ENCODE results near the gene GPR65. TPM values are rescaled to one million over a fixed set of nuclear protein-coding genes. Genes with fewer than 3 reads are reported as not detected.

Gene GPR65
- total RNA-seq, 1 experiment from 2014 or later = not detected

DNA sequence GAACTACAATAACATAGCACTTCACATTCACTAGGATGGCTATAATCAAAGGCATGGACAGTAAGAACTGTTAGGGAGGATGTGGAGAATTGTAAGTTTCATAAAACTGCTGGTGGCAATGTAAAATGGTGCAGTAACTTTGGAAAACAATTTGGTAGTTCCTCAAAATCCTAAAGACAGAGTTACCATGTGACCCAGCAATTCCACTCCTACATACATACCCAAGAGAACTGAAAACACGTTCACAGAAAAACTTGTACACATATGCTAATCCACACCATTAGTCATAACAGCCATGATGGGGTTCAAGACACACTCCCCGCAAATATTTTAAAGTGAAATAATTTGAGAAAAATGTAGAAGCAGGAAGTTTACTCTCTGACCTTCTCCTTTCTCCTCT is 43.7 kb upstream of the GPR65 start:
- DNase-seq (ENCODE audit: low spot score) = no peak
- CTCF ChIA-PET = no interaction called here
- Histone ChIP-seq H3K36me3 (ENCODE audit: insufficient read depth, low read length, poor library complexity, severe bottlenecking) (no peaks in the 10 kb centered on the region), H3K27me3 (replicated peaks; ENCODE audit: insufficient read depth, low read depth, low read length, poor library complexity) (no peaks in the 10 kb centered on the region), H3K4me3 (ENCODE audit: low read depth, low read length, poor library complexity, severe bottlenecking) (no peak overlapping the region), H3K9me3 (ENCODE audit: low read depth, low read length, poor library complexity, severe bottlenecking) (no peaks in the 10 kb centered on the region), H3K4me1 (ENCODE audit: insufficient read depth, low read length, poor library complexity, severe bottlenecking) (no peaks in the 10 kb centered on the region), H3K27ac (ENCODE audit: low read depth, low read length, poor library complexity, severe bottlenecking) (no peak overlapping the region)
- intact Hi-C loops (cut with micrococcal nuclease; ENCODE audit: unreplicated experiment) = no loop called here
- TF ChIP-seq, protein P1, sequence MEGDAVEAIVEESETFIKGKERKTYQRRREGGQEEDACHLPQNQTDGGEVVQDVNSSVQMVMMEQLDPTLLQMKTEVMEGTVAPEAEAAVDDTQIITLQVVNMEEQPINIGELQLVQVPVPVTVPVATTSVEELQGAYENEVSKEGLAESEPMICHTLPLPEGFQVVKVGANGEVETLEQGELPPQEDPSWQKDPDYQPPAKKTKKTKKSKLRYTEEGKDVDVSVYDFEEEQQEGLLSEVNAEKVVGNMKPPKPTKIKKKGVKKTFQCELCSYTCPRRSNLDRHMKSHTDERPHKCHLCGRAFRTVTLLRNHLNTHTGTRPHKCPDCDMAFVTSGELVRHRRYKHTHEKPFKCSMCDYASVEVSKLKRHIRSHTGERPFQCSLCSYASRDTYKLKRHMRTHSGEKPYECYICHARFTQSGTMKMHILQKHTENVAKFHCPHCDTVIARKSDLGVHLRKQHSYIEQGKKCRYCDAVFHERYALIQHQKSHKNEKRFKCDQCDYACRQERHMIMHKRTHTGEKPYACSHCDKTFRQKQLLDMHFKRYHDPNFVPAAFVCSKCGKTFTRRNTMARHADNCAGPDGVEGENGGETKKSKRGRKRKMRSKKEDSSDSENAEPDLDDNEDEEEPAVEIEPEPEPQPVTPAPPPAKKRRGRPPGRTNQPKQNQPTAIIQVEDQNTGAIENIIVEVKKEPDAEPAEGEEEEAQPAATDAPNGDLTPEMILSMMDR (conservative IDR thresholded peaks at IDR 0.05; ENCODE audit: low read depth, low read length) = no peak
- no peak for TF ChIP-seq EZH2 (IDR thresholded peaks at IDR 0.05; ENCODE audit: borderline replicate concordance, low read depth, low read length, poor library complexity, severe bottlenecking)
- BruUV-seq (replicated peaks) = no TSS peak
- POLR2A ChIA-PET (ENCODE audit: low non-redundant PET) = no interaction called here

DNA sequence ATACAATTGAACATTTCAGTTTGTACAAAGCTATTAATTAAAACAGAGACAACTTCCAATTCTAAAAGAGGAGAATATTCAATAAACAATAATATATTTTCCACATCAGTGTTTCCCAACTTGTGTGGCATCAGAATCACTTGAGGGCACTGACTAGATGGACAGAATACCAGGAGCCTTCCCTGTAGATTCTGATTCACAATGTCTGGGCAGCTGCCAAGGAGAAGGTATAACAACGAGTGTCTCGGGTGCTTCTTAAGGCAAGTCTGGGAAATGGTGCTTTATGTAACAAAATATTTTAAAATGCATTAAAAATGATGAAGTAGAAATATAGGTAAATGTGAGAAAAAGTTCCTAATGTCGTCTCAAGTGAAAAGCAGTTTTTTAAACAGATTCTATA is 38.1 kb upstream of the GPR65 start:
- CTCF ChIA-PET = no interaction called here
- intact Hi-C loops (cut with micrococcal nuclease; ENCODE audit: unreplicated experiment) = no loop called here
- POLR2A ChIA-PET (ENCODE audit: low non-redundant PET) = no interaction called here
- no peaks in the 10 kb centered on the region for H3K4me1 ChIP-seq (ENCODE audit: insufficient read depth, low read length, poor library complexity, severe bottlenecking)
- DNase-seq (ENCODE audit: low spot score) = no peak
- H3K27me3 ChIP-seq (replicated peaks; ENCODE audit: insufficient read depth, low read depth, low read length, poor library complexity) = no peaks in the 10 kb centered on the region
- no peaks in the 10 kb centered on the region for H3K9me3 ChIP-seq (ENCODE audit: low read depth, low read length, poor library complexity, severe bottlenecking)
- no peak overlapping the region for H3K4me3 ChIP-seq (ENCODE audit: low read depth, low read length, poor library complexity, severe bottlenecking)
- H3K36me3 ChIP-seq (ENCODE audit: insufficient read depth, low read length, poor library complexity, severe bottlenecking) = no peaks in the 10 kb centered on the region
- BruUV-seq (replicated peaks) = no TSS peak
- TF ChIP-seq, protein P1 (conservative IDR thresholded peaks at IDR 0.05; ENCODE audit: low read depth, low read length) = no peak
- no peak for TF ChIP-seq EZH2 (IDR thresholded peaks at IDR 0.05; ENCODE audit: borderline replicate concordance, low read depth, low read length, poor library complexity, severe bottlenecking)
- H3K27ac ChIP-seq (ENCODE audit: low read depth, low read length, poor library complexity, severe bottlenecking) = no peak overlapping the region

DNA sequence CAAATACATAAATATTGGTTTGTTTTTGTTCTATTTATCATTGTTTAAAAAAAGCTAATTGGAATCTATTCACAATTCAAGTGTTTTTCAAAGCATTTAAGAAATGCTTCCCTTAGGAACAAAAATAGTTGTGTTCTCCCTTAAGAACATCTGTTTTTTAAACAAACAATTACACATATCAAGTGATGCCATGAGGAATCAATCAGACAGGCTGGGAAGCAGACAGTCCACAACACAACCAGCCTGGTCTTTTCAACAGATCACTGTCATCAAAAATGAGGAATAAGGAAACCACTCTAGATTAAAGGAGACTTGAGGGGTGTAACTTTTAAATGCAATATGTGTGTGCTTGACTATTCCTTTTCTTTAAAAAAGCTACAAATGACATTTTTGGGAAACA is 37.4 kb upstream of the GPR65 start:
- Histone ChIP-seq H3K27ac (ENCODE audit: low read depth, low read length, poor library complexity, severe bottlenecking) (no peak overlapping the region), H3K4me1 (ENCODE audit: insufficient read depth, low read length, poor library complexity, severe bottlenecking) (no peaks in the 10 kb centered on the region), H3K36me3 (ENCODE audit: insufficient read depth, low read length, poor library complexity, severe bottlenecking) (no peaks in the 10 kb centered on the region), H3K27me3 (replicated peaks; ENCODE audit: insufficient read depth, low read depth, low read length, poor library complexity) (no peaks in the 10 kb centered on the region), H3K9me3 (ENCODE audit: low read depth, low read length, poor library complexity, severe bottlenecking) (no peaks in the 10 kb centered on the region), H3K4me3 (ENCODE audit: low read depth, low read length, poor library complexity, severe bottlenecking) (no peak overlapping the region)
- no peak for DNase-seq (ENCODE audit: low spot score)
- intact Hi-C loops (cut with micrococcal nuclease; ENCODE audit: unreplicated experiment) = no loop called here
- ChIA-PET CTCF (no interaction called here), POLR2A (ENCODE audit: low non-redundant PET) (no interaction called here)
- no TSS peak for BruUV-seq (replicated peaks)
- TF ChIP-seq EZH2 (IDR thresholded peaks at IDR 0.05; ENCODE audit: borderline replicate concordance, low read depth, low read length, poor library complexity, severe bottlenecking) = no peak
- TF ChIP-seq, protein P1 (conservative IDR thresholded peaks at IDR 0.05; ENCODE audit: low read depth, low read length) = no peak

All from A673 (cell line).